GM12878 (cell line): ENCODE measurements around the gene OPRM1. TPM values are rescaled to one million over a fixed set of nuclear protein-coding genes. Genes with fewer than 3 reads are reported as not detected.
A peak's percentile ranks its signal among the peaks of the same experiment; 100 is the strongest.
"Not testable (repeated sequence)": the region's sequence is repeated elsewhere in the genome, so short reads cannot be mapped to it uniquely, and the experiment has no call there.

Experiments
- ATAC-seq: fragments of 200-7000 bp; cut with Tn5 transposase; 3 replicates; pipeline ENCODE4 v1.9.1; 2020; ENCODE audit warnings: mild to moderate bottlenecking, moderate library complexity
- BruUV-seq: library from RNA; stranded (reverse); fragments of 400-500 nt; replicated peaks from 2 replicates; lab custom pipeline; 2021; lab: Mats Ljungman, UMichigan
- CTCF ChIA-PET: fragments of 300-600 bp; sonication (Branson Sonifier 250); formaldehyde crosslinking; extraction: SDS; loops from one replicate; lab custom pipeline; 2021; ENCODE audit warnings: inconsistent platforms; lab: Yijun Ruan, JAX
- POLR2A ChIA-PET: fragments of 350-600 bp; formaldehyde crosslinking; extraction: SDS; loops from one replicate; lab custom pipeline; 2021; ENCODE audit warnings: inconsistent platforms; lab: Charles Lee
- RAD21 ChIA-PET: fragments of 300-600 bp; sonication (Branson Sonifier 250); formaldehyde crosslinking; loops from one replicate; lab custom pipeline; 2023; ENCODE audit warnings: antibody characterized with exemption; ENCODE audit not compliant: unreplicated experiment; lab: Charles Lee
- SMC1A ChIA-PET: fragments of 300-600 bp; sonication (Branson Sonifier 250); formaldehyde crosslinking; loops from one replicate; lab custom pipeline; 2023; ENCODE audit not compliant: unreplicated experiment, uncharacterized antibody; lab: Charles Lee
- DNase-seq: peaks from one replicate; pipeline ENCODE4 v3.0.0-alpha.2; 2011; ENCODE audit warnings: low read depth, low spot score
- FAIRE-seq: peaks from 3 replicates; lab custom pipeline; 2011; peaks lifted over from hg19 to GRCh38; lab: Jason Lieb, UNC
- H2AFZ ChIP-seq: 2 replicates; pipeline ENCODE4 v1.6.0; 2011; ENCODE audit warnings: low read depth, low read length, control low read depth; ENCODE audit not compliant: control insufficient read depth
- H3K27ac ChIP-seq: 2 replicates; pipeline ENCODE4 v1.5.1; 2011; ENCODE audit warnings: control low read depth; ENCODE audit not compliant: control insufficient read depth, insufficient read depth
- H3K27me3 ChIP-seq, 2 experiments: replicated peaks in 1 of 2; 2 replicates each; pipeline versions ENCODE4 v1.6.0 to v1.6.1; 2011; ENCODE audit warnings: low read length in 1 of 2; ENCODE audit not compliant: control insufficient read depth in 2 of 2, insufficient read depth in 2 of 2
- H3K36me3 ChIP-seq, 2 experiments: 2 replicates each; pipeline ENCODE4 v1.5.1; 2011; ENCODE audit warnings: low read length in 1 of 2; ENCODE audit not compliant: control insufficient read depth in 2 of 2, insufficient read depth in 2 of 2
- H3K4me1 ChIP-seq: 2 replicates; pipeline ENCODE4 v1.6.1; 2011; ENCODE audit warnings: mild to moderate bottlenecking, low read length, moderate library complexity, mixed read lengths; ENCODE audit not compliant: control insufficient read depth, insufficient read depth
- H3K4me2 ChIP-seq: 2 replicates; pipeline ENCODE4 v1.6.0; 2011; ENCODE audit warnings: control low read depth; ENCODE audit not compliant: control insufficient read depth, insufficient read depth
- H3K4me3 ChIP-seq: fragments of 200-600 bp; sonication (generic); 2 replicates; pipeline ENCODE4 v1.5.1; 2016
- H3K79me2 ChIP-seq: 2 replicates; pipeline ENCODE4 v1.6.0; 2011; ENCODE audit warnings: low read length; ENCODE audit not compliant: control insufficient read depth, insufficient read depth
- H3K9ac ChIP-seq: 2 replicates; pipeline ENCODE4 v1.8.0; 2011; ENCODE audit warnings: low read length, control low read depth, mixed read lengths; ENCODE audit not compliant: control insufficient read depth, insufficient read depth
- H3K9me3 ChIP-seq: replicated peaks from 3 replicates; pipeline ENCODE4 v1.5.1; 2011; ENCODE audit warnings: mild to moderate bottlenecking, low read length; ENCODE audit not compliant: control insufficient read depth, insufficient read depth
- H4K20me1 ChIP-seq: 2 replicates; pipeline ENCODE4 v1.6.0; 2011; ENCODE audit not compliant: control insufficient read depth, insufficient read depth
- MLLT1 ChIP-seq: fragments of 450-650 bp; IDR thresholded peaks from 2 replicates; pipeline ENCODE4 v1.6.1; 2016; ENCODE audit warnings: mild to moderate bottlenecking
- PAX8 ChIP-seq: fragments of 450-650 bp; IDR thresholded peaks from 2 replicates; pipeline ENCODE4 v1.6.1; 2017; ENCODE audit warnings: mild to moderate bottlenecking, moderate library complexity
- PKNOX1 ChIP-seq: fragments of 450-650 bp; IDR thresholded peaks from 2 replicates; pipeline ENCODE4 v1.6.1; 2016; ENCODE audit warnings: mild to moderate bottlenecking
- ZBTB33 ChIP-seq: fragments of 450-650 bp; IDR thresholded peaks from 2 replicates; pipeline ENCODE4 v1.6.1; 2017; ENCODE audit warnings: mild to moderate bottlenecking
- WGBS: methylation state at CpG from one replicate; pipeline ENCODE4 v1.1.6; 2016; ENCODE audit warnings: low lambda C conversion rate; ENCODE audit not compliant: insufficient replicate concordance, insufficient coverage; ENCODE audit errors: missing lambda C conversion rate; 5-methylcytosine and 5-hydroxymethylcytosine counted together
- in situ Hi-C: fragments of 300-500 bp; cut with MboI; formaldehyde crosslinking; loops from 9 replicates; pipeline ENCODE4 v1.14.3; 2018; ENCODE audit warnings: mixed read lengths
- intact Hi-C: fragments of 100-400 bp; cut with micrococcal nuclease; formaldehyde crosslinking; loops from one replicate; pipeline ENCODE4 v1.14.2; 2022; ENCODE audit not compliant: unreplicated experiment
- polyA plus RNA-seq, 11 experiments: library from polyadenylated mRNA; depleted of rRNA in 4 of 11; unstranded in 6 of 11; stranded (reverse) in 5 of 11; fragments of >200 nt; fragmentation: Nextera tagmentation in 4 of 11; fragmentation: Illumina TruSeq in 1 of 11; extraction: Ambion mirVana in 4 of 11; extraction: Trizol in 1 of 11; gene quantifications; 1 replicate in 1 of 11; 2 replicates in 10 of 11; pipeline versions ENCODE4 v1.2.1 to v1.2.3, GENCODE V29; 2011 to 2016; ENCODE audit warnings: inconsistent platforms in 2 of 11, missing spikeins in 2 of 11, low read depth in 1 of 11
- total RNA-seq, 4 experiments: library from RNA; depleted of rRNA in 3 of 4; stranded (reverse); fragments of >200 nt in 3 of 4; fragmentation: Illumina TruSeq in 1 of 4; extraction: Trizol in 1 of 4; gene quantifications; 2 replicates each; pipeline versions ENCODE4 v1.2.1 to v1.2.3, GENCODE V29; 2013 to 2021
- TF ChIP-seq, protein P1 (sequence below): IDR thresholded peaks from 2 replicates; pipeline ENCODE4 v1.6.1; 2011; ENCODE audit warnings: low read depth, low read length, improper control_type of control experiment, borderline replicate concordance
- TF ChIP-seq, protein P2 (sequence below): IDR thresholded peaks from 2 replicates; pipeline ENCODE4 v1.6.1; 2012; ENCODE audit warnings: low read depth, low read length, improper control_type of control experiment

The OPRM1 gene
- total and polyA plus RNA-seq, 10 of the 15 experiments (the other 5 are each of a cell fraction or from before 2014, with no cell fraction given): not detected

- H4K20me1 ChIP-seq, DNase-seq, FAIRE-seq, H3K27me3 ChIP-seq, BruUV-seq, H3K4me1 ChIP-seq, H3K36me3 ChIP-seq, H3K27ac ChIP-seq, H3K9me3 ChIP-seq, H3K9ac ChIP-seq, intact Hi-C loops, H2AFZ ChIP-seq, H3K4me2 ChIP-seq: not testable (repeated sequence)
- RAD21 ChIA-PET: interaction anchor here (1.0 to 2.0 kb wide), 5 partner anchors 8 to 84 kb away, joined by 3 to 9 read pairs (median 4); no protein-coding TSS in a partner anchor
- SMC1A ChIA-PET: interaction anchor here (1.0 to 10.6 kb wide), 9 partner anchors 7 to 35 kb away, joined by 3 to 152 read pairs (median 7); no protein-coding TSS in a partner anchor
- CTCF ChIA-PET: interaction anchor here (1.1 to 2.4 kb wide), 4 partner anchors 11 to 36 kb away, joined by 3 to 9 read pairs (median 6); no protein-coding TSS in a partner anchor
- TF ChIP-seq MLLT1: 0 out of 2 replicates have a peak, but pooled peaks have one; percentile 62
- in situ Hi-C loops: loop anchor here (25.0 kb wide), 1 partner anchor 1254 kb away; the partner anchor contains the start of gene FBXO5
- 74% methylated on average over 9 of the region's 11 CpGs for WGBS
- peak; percentile 8; the same call in 2 of the 3 replicates for ATAC-seq
- POLR2A ChIA-PET: interaction anchor here (0.6 to 2.0 kb wide), 4 partner anchors 10 to 346 kb away, joined by 3 to 9 read pairs (median 3); no protein-coding TSS in a partner anchor
- Histone ChIP-seq H3K79me2 (peaks cover 85% of the 10 kb centered on the region), H3K4me3 (0 out of 2 replicates have a peak overlapping the region, but pooled peaks have one; percentile 47)
Measured at GRCh38 chr6:154241061-154241460, 202.0 kb downstream of the OPRM1 start.

GRCh38 chr6:154241581-154241980, 202.5 kb downstream of the OPRM1 start:
- Histone ChIP-seq H3K4me3 (0 out of 2 replicates have a peak overlapping the region, but pooled peaks have one; percentile 34), H3K27me3 (no peaks in the 10 kb centered on the region), H3K4me1 (peaks cover 4% of the 10 kb centered on the region; the same call in 1 of the 2 replicates), H3K27ac (no peak overlapping the region), H3K9me3 (no peaks in the 10 kb centered on the region; the same call in 2 of the 3 replicates), H3K79me2 (peaks cover 85% of the 10 kb centered on the region), H3K4me2 (peak overlapping the region; percentile 15; the same call in 1 of the 2 replicates), H3K36me3 (peaks cover 0 to 4% of the 10 kb centered on the region in 2 experiments; a peak in 1 of 4 replicates), H2AFZ (no peak overlapping the region), H3K9ac (no peak overlapping the region), H4K20me1 (no peaks in the 10 kb centered on the region)
- WGBS: 83% methylated on average over 8 of the region's 8 CpGs
- no TSS peak for BruUV-seq
- SMC1A ChIA-PET: interaction anchor here (0.6 to 10.6 kb wide), 9 partner anchors 8 to 47 kb away, joined by 3 to 152 read pairs (median 7); no protein-coding TSS in a partner anchor
- POLR2A ChIA-PET: interaction anchor here (0.6 to 2.0 kb wide), 4 partner anchors 14 to 346 kb away, joined by 3 to 9 read pairs (median 3); no protein-coding TSS in a partner anchor
- ATAC-seq: no peak
- DNase-seq: no peak
- intact Hi-C loops: no loop called here
- in situ Hi-C loops: loop anchor here (25.0 kb wide), 1 partner anchor 1254 kb away; the partner anchor contains the start of gene FBXO5
- CTCF ChIA-PET: interaction anchor here (1.3 to 2.4 kb wide), 4 partner anchors 22 to 35 kb away, joined by 3 to 9 read pairs (median 6); no protein-coding TSS in a partner anchor
- RAD21 ChIA-PET: interaction anchor here (1.3 to 2.0 kb wide), 4 partner anchors 10 to 84 kb away, joined by 3 to 9 read pairs (median 6); no protein-coding TSS in a partner anchor
- FAIRE-seq: no peak
- no peak for TF ChIP-seq PAX8
- TF ChIP-seq, protein P1, sequence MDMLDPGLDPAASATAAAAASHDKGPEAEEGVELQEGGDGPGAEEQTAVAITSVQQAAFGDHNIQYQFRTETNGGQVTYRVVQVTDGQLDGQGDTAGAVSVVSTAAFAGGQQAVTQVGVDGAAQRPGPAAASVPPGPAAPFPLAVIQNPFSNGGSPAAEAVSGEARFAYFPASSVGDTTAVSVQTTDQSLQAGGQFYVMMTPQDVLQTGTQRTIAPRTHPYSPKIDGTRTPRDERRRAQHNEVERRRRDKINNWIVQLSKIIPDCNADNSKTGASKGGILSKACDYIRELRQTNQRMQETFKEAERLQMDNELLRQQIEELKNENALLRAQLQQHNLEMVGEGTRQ: no peak
- no peak for TF ChIP-seq ZBTB33
- TF ChIP-seq, protein P2, sequence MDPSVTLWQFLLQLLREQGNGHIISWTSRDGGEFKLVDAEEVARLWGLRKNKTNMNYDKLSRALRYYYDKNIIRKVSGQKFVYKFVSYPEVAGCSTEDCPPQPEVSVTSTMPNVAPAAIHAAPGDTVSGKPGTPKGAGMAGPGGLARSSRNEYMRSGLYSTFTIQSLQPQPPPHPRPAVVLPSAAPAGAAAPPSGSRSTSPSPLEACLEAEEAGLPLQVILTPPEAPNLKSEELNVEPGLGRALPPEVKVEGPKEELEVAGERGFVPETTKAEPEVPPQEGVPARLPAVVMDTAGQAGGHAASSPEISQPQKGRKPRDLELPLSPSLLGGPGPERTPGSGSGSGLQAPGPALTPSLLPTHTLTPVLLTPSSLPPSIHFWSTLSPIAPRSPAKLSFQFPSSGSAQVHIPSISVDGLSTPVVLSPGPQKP: no peak
- TF ChIP-seq PKNOX1: no peak
